Posterior vena cava (tissue), 2 donors: Measurements from ENCODE around the gene FTHL17. TPM values are rescaled to one million over a fixed set of nuclear protein-coding genes. Genes with fewer than 3 reads are reported as not detected.

Experiments
- DNase-seq: peaks from one replicate; pipeline ENCODE4 v3.0.0-alpha.2; 2020; ENCODE audit warnings: low spot score
- intact Hi-C, 2 donors: fragments of 100-400 bp; cut with DNase I; formaldehyde crosslinking; loops; one replicate each; pipeline versions ENCODE4 v1.14.1 to v1.14.2; 2022 to 2023
- total RNA-seq, 2 donors: library from RNA; stranded (reverse); fragmentation: NEBNext Ultra II Directional; extraction: Animal tissue kit (Norgen Biotek cat#: 25700); gene quantifications; one replicate each; pipeline ENCODE4 v1.2.1, GENCODE V29; 2021
- donor health status: DM: yes; HTN: yes; CAD: no.
- donor health status: DM: yes; HTN: yes; CAD: no.

Gene FTHL17
- total RNA-seq, 2 donors from 2014 or later: not detected

DNA sequence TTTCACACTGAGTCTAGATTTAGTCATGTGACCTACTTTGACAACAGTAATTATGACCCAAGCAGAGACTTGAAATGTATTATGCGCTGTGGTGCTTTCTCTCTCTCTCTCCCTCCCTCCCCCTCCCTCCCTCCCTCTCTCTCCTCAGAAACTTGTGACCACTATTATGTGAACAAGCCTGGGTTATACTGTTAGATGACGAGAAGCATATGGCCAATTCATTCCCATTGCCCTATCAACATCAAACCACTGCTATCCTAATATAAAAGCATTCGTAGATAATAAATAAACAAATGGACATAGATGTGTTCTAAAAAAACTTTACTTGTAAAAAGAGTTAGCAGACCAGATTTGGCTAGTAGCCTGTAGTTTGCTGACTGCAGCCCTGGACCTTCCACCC lies 18.2 kb downstream of the FTHL17 start:
- DNase-seq: no peak
- intact Hi-C loops: no loop called here

DNA sequence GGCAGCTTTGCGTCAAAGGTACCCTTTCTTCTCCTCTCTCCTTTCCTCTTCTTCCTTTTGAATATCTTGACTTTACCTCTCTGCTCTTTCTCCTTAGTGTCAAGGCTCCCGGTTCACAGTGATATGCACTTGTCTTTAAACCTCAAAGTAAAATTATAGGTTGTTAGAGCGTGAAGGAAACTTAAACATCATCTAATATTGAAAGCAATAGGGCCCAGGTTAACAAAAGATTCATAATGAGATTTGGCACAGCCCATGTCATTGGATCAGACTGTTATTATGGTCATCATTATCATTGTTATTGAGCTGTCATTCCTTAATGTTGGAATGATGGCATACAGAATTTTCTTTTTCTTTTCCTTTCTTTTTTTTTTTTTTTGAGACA lies 32.5 kb downstream of the FTHL17 start:
- intact Hi-C loops: no loop called here

DNA sequence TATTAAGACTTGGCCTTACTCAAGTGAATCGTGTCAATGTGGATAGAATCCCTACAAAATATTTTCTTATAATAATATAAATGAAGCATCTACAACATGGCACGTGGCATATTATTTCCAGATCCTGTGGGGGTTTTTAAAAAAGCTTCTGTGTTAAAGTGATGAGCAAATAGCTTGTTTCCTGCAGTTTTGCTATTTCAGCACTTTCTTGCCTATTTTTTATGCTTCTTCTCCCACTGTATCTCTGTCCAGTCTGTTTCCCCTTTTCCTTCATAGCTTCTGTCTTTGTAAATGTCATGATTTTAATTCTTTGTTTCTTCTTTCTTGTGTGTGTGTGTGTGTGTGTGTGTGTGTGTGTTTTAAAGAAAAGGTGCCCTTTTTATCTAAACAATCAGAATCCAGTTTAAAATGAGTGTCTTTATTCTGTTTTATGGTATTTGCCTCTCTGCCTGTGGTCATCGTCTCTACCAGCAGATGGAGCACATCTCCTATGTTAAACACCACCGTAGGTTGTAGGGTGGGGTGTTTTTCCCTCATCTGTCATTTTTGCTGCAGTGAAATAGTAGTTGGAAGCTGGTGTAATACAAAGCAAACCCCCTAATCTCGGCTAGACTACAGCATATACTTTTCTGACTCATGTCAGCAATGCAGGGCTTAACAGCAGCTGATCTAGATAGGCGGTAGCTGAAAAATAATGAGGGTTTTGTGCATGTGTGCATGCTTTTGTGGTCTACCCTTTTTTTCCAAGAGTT lies 33.1 kb downstream of the FTHL17 start:
- no peak for DNase-seq
- intact Hi-C loops: no loop called here

More for the DNA sequence above, 32.5 kb downstream of the FTHL17 start:
- no peak for DNase-seq

DNA sequence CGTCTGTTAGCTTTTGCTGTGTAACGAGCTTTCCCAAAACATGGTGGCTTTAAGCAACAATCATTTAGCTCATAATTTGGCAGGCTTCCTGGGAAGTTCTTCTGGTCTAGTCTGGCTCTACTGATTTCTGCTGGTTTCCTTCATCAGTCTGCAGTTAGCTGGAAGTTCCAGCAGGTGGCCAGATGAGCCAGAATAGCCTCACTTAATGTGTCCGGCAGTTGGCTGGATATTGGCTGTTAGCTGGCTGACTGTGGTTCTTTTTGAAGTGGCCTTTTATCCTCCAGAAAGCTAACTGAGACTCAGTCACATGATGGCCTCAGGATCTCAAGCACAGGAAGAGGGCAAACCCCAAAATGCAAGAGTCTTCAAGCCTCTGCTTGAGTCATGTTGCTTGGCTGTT lies 34.9 kb downstream of the FTHL17 start:
- no peak for DNase-seq
- intact Hi-C loops: no loop called here

GRCh38 chrX:31027351-31027750 lies 44.5 kb downstream of the FTHL17 start:
- intact Hi-C loops: no loop called here
- no peak for DNase-seq

DNA sequence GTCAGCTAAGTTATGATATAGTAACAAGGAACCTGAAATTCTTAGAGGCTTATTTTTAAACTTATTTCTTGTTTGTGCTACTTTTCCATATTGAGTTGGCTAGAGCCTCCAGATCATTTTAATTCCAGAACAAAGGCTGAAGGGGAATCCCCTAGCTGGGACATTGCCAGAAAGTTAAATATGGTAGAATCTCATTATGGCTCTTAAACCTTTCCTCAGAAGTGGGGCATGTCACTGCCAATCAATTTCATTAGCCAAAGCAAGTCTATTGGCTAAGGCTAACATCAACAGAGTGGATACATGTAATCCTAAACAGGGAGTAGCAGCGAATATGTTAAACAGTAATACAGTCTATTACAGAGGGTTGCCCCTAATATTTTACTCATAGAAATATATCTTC lies 47.0 kb downstream of the FTHL17 start:
- DNase-seq: no peak
- intact Hi-C loops: no loop called here

DNA sequence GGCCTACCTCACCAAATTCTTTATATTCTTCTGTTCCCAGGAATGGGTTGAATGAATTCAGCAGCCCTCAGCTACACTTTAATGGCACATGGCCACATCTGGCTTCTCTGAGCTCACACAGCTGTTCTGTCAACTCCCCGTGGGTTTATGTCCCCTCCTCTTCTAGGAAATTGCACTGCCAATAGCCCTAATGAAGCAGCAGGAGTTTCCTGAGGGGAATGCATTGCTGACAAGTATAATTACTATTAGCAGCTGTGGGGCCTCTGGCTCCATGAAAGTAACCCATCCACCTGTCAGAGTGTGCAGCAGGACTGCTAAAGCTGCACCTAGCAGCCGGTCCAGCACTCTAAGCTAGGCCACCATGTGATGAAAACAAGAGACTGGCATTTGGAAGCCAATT lies 50.3 kb downstream of the FTHL17 start:
- DNase-seq: no peak
- intact Hi-C loops: no loop called here

Other genes starting within 250 kb of the FTHL17 start
- 10 to 100 TPM; 16.1 to 18.2 TPM for gene TAB3, start 182.8 kb downstream of the FTHL17 start, total RNA-seq